HCT116 (cell line): Measurements from ENCODE around the gene EGFL6. TPM values are rescaled to one million over a fixed set of nuclear protein-coding genes. Genes with fewer than 3 reads are reported as not detected.

Source experiments
- ATAC-seq: fragments of 200-7000 bp; cut with Tn5 transposase; 2 replicates; pipeline ENCODE4 v1.9.1; 2020; ENCODE audit warnings: mild to moderate bottlenecking, moderate library complexity
- BruUV-seq: library from RNA; stranded (reverse); fragments of 400-500 nt; replicated peaks from 2 replicates; lab custom pipeline; 2021; lab: Mats Ljungman, UMichigan
- CTCF ChIA-PET: fragments of 300-600 bp; sonication (Branson Sonifier 250); formaldehyde crosslinking; loops from one replicate; lab custom pipeline; 2021; ENCODE audit warnings: antibody characterized with exemption; lab: Charles Lee
- POLR2A ChIA-PET: fragments of 300-600, 350-600 bp; sonication (Branson Sonifier 250); formaldehyde crosslinking; loops from one replicate; lab custom pipeline; 2021; ENCODE audit warnings: antibody characterized with exemption; lab: Charles Lee
- RAD21 ChIA-PET, 2 experiments: fragments of 300-600 bp; sonication (Branson Sonifier 250); formaldehyde crosslinking; loops; one replicate each; lab custom pipeline; 2023; ENCODE audit warnings: low total read pairs in 2 of 2; ENCODE audit not compliant: uncharacterized antibody in 2 of 2, unreplicated experiment in 2 of 2, low non-redundant PET in 1 of 2; lab: Charles Lee
- DNase-seq: peaks from one replicate; pipeline ENCODE4 v3.0.0-alpha.2; 2010; ENCODE audit warnings: low read depth, low spot score
- H2AFZ ChIP-seq: fragments of 200-600 bp; shearing (Covaris generic), sonication (generic); 2 replicates; pipeline ENCODE4 v1.6.1; 2017; ENCODE audit warnings: low read depth, mixed run types, mixed read lengths, antibody characterized with exemption, low read length; ENCODE audit not compliant: poor library complexity, severe bottlenecking
- H3K27ac ChIP-seq: 2 replicates; pipeline ENCODE4 v1.5.1; 2012; ENCODE audit warnings: low read depth, low read length
- H3K27me3 ChIP-seq: fragments of 200-600 bp; sonication (generic); 2 replicates; pipeline ENCODE4 v1.6.1; 2016; ENCODE audit warnings: mixed run types, low read length, mixed read lengths; ENCODE audit not compliant: insufficient read depth
- H3K36me3 ChIP-seq, 2 experiments: fragments of 200-500 bp in 1 of 2; fragments of 200-600 bp in 1 of 2; sonication (Bioruptor generic) in 1 of 2; sonication (generic) in 1 of 2; 2 replicates each; pipeline versions ENCODE4 v1.5.1 to v1.6.1; 2014 to 2016; ENCODE audit warnings: low read length in 2 of 2, inconsistent platforms in 1 of 2, mixed read lengths in 1 of 2, mixed run types in 1 of 2; ENCODE audit not compliant: insufficient read depth in 2 of 2, control insufficient read depth in 1 of 2
- H3K4me1 ChIP-seq, 2 experiments: fragments of 200-600 bp in 1 of 2; sonication (generic) in 1 of 2; 2 replicates each; pipeline versions ENCODE4 v1.5.1 to v1.6.1; 2012 to 2017; ENCODE audit warnings: low read length in 2 of 2, inconsistent platforms in 1 of 2, mild to moderate bottlenecking in 1 of 2, mixed read lengths in 1 of 2, mixed run types in 1 of 2, moderate library complexity in 1 of 2; ENCODE audit not compliant: insufficient read depth in 2 of 2, control insufficient read depth in 1 of 2
- H3K4me2 ChIP-seq: fragments of 200-600 bp; sonication (generic); 2 replicates; pipeline ENCODE4 v1.6.1; 2017; ENCODE audit warnings: mixed run types, low read length, mixed read lengths
- H3K4me3 ChIP-seq, 2 experiments: fragments of 200-600 bp in 1 of 2; sonication (generic) in 1 of 2; replicated peaks in 1 of 2; 2 replicates each; pipeline ENCODE4 v1.5.1; 2011 to 2016; ENCODE audit warnings: low read length in 2 of 2, control low read depth in 1 of 2, low read depth in 1 of 2, mild to moderate bottlenecking in 1 of 2, mixed read lengths in 1 of 2, mixed run types in 1 of 2
- H3K79me2 ChIP-seq: fragments of 200-600 bp; sonication (generic); 2 replicates; pipeline ENCODE4 v1.6.1; 2017; ENCODE audit warnings: mild to moderate bottlenecking, mixed run types, low read length, moderate library complexity, mixed read lengths; ENCODE audit not compliant: insufficient read depth
- H3K9ac ChIP-seq: fragments of 200-600 bp; sonication (generic); 2 replicates; pipeline ENCODE4 v1.6.1; 2016; ENCODE audit warnings: low read length, mixed read lengths
- H3K9me2 ChIP-seq: fragments of 200-600 bp; sonication (generic), shearing (Covaris generic); 2 replicates; pipeline ENCODE4 v1.6.1; 2017; ENCODE audit warnings: mixed run types, mild to moderate bottlenecking, moderate library complexity; ENCODE audit not compliant: insufficient read depth
- H3K9me3 ChIP-seq, 2 experiments: fragments of 200-500 bp in 1 of 2; fragments of 200-600 bp in 1 of 2; sonication (Bioruptor generic) in 1 of 2; sonication (generic) in 1 of 2; 2 replicates each; pipeline ENCODE4 v1.6.1; 2014 to 2017; ENCODE audit warnings: low read length in 2 of 2, mixed read lengths in 2 of 2, inconsistent platforms in 1 of 2, low read depth in 1 of 2, mild to moderate bottlenecking in 1 of 2, mixed run types in 1 of 2, moderate library complexity in 1 of 2; ENCODE audit not compliant: control insufficient read depth in 1 of 2, insufficient read depth in 1 of 2
- H4K20me1 ChIP-seq: fragments of 200-600 bp; sonication (generic), shearing (Covaris generic); 2 replicates; pipeline ENCODE4 v1.6.1; 2017; ENCODE audit warnings: mixed run types, mild to moderate bottlenecking, moderate library complexity; ENCODE audit not compliant: insufficient read depth
- CBX3 ChIP-seq: IDR thresholded peaks from 2 replicates; pipeline ENCODE4 v1.6.1; 2012; ENCODE audit warnings: low read depth
- EGR1 ChIP-seq: IDR thresholded peaks from 2 replicates; pipeline ENCODE4 v1.6.1; 2012; ENCODE audit warnings: low read depth
- FOSL1 ChIP-seq: IDR thresholded peaks from 2 replicates; pipeline ENCODE4 v1.6.1; 2012; ENCODE audit warnings: low read depth
- MAX ChIP-seq: IDR thresholded peaks from 2 replicates; pipeline ENCODE4 v1.6.1; 2012
- POLR2A ChIP-seq: IDR thresholded peaks from 2 replicates; pipeline ENCODE4 v1.7.0; 2011; ENCODE audit warnings: borderline replicate concordance; ENCODE audit not compliant: insufficient read depth, insufficient read length; ENCODE audit errors: extremely low read depth
- RAD21 ChIP-seq: IDR thresholded peaks from 2 replicates; pipeline ENCODE4 v1.6.1; 2012; ENCODE audit warnings: low read depth, mild to moderate bottlenecking
- SIN3A ChIP-seq: IDR thresholded peaks from 2 replicates; pipeline ENCODE4 v1.6.1; 2012; ENCODE audit warnings: low read depth
- SP1 ChIP-seq: IDR thresholded peaks from 2 replicates; pipeline ENCODE4 v1.6.1; 2012; ENCODE audit warnings: low read depth
- SRF ChIP-seq: IDR thresholded peaks from 2 replicates; pipeline ENCODE4 v1.6.1; 2012; ENCODE audit warnings: low read depth
- TCF7L2 ChIP-seq: IDR thresholded peaks from 2 replicates; pipeline ENCODE4 v1.7.0; 2011; ENCODE audit warnings: borderline replicate concordance, inconsistent platforms; ENCODE audit not compliant: insufficient read depth, insufficient read length; ENCODE audit errors: extremely low read depth
- YY1 ChIP-seq: IDR thresholded peaks from 2 replicates; pipeline ENCODE4 v1.6.1; 2011; ENCODE audit warnings: low read length, low read depth, moderate library complexity, mild to moderate bottlenecking; ENCODE audit not compliant: insufficient replicate concordance; ENCODE audit errors: extremely low read depth
- ZBTB33 ChIP-seq: IDR thresholded peaks from 2 replicates; pipeline ENCODE4 v1.6.1; 2011; ENCODE audit warnings: mild to moderate bottlenecking, low read length, moderate library complexity; ENCODE audit not compliant: insufficient replicate concordance; ENCODE audit errors: extremely low read depth
- ZFX ChIP-seq: fragments of 450-650 bp; IDR thresholded peaks from 2 replicates; pipeline ENCODE4 v1.6.1; 2017
- intact Hi-C: fragments of 100-400 bp; cut with micrococcal nuclease; formaldehyde crosslinking; loops from 2 replicates; pipeline ENCODE4 v1.10.0; 2022
- total RNA-seq: library from RNA; stranded (reverse); gene quantifications from one replicate; pipeline ENCODE4 v1.2.1, GENCODE V29; 2021; ENCODE audit not compliant: unreplicated experiment
- TF ChIP-seq, protein P1 (sequence below), 3 experiments: fragments of 200-600 bp in 1 of 3; sonication (generic) in 1 of 3; IDR thresholded peaks in 2 of 3; conservative IDR thresholded peaks in 1 of 3; 2 replicates each; pipeline ENCODE4 v1.5.1; 2012 to 2017; ENCODE audit warnings: low read depth in 2 of 3, low read length in 2 of 3, antibody characterized with exemption in 1 of 3, borderline replicate concordance in 1 of 3, control low read depth in 1 of 3, mild to moderate bottlenecking in 1 of 3, mixed read lengths in 1 of 3, mixed run types in 1 of 3, moderate library complexity in 1 of 3; ENCODE audit not compliant: insufficient read depth in 1 of 3

The EGFL6 gene
- total RNA-seq, 1 experiment from 2014 or later = not detected

DNA sequence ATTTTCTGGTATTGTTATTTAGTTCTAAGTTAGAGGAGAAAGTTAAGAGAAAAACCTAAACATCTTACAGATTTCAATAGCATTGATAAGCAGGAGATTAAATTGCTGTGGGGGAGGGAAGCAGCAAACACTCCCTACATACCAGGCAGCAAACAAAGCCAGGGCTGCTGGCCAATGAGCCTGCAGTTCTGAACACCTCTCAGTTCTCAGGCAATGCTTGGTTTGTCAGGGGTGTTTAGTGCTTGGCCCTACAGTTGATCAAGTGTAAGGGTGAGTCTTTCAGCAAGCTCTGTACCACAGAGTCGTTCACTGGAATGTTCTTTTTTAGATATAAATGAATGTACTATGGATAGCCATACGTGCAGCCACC, 38.6 kb downstream of the EGFL6 start:
- intact Hi-C loops = no loop called here
- Histone ChIP-seq H2AFZ (no peak overlapping the region), H3K4me3 (no peak overlapping the region), H3K9me2 (no peaks in the 10 kb centered on the region), H3K79me2 (no peaks in the 10 kb centered on the region), H3K36me3 (no peaks in the 10 kb centered on the region), H3K4me1 (no peaks in the 10 kb centered on the region), H3K27me3 (no peaks in the 10 kb centered on the region), H4K20me1 (no peaks in the 10 kb centered on the region), H3K27ac (no peak overlapping the region), H3K9me3 (no peaks in the 10 kb centered on the region), H3K4me2 (no peak overlapping the region), H3K9ac (no peak overlapping the region)
- TF ChIP-seq RAD21 (no peak), EGR1 (no peak), SIN3A (no peak), ZFX (no peak), ZBTB33 (no peak), YY1 (no peak), MAX (no peak), FOSL1 (no peak), CBX3 (no peak), SRF (no peak), TCF7L2 (no peak), SP1 (no peak), POLR2A (no peak)
- TF ChIP-seq, protein P1, sequence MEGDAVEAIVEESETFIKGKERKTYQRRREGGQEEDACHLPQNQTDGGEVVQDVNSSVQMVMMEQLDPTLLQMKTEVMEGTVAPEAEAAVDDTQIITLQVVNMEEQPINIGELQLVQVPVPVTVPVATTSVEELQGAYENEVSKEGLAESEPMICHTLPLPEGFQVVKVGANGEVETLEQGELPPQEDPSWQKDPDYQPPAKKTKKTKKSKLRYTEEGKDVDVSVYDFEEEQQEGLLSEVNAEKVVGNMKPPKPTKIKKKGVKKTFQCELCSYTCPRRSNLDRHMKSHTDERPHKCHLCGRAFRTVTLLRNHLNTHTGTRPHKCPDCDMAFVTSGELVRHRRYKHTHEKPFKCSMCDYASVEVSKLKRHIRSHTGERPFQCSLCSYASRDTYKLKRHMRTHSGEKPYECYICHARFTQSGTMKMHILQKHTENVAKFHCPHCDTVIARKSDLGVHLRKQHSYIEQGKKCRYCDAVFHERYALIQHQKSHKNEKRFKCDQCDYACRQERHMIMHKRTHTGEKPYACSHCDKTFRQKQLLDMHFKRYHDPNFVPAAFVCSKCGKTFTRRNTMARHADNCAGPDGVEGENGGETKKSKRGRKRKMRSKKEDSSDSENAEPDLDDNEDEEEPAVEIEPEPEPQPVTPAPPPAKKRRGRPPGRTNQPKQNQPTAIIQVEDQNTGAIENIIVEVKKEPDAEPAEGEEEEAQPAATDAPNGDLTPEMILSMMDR (IDR thresholded peaks at IDR 0.05 in 2 of 3, conservative IDR thresholded peaks at IDR 0.05 in 1 of 3; ENCODE audit: borderline replicate concordance in 1 of 3, insufficient read depth in 1 of 3, low read depth in 2 of 3, low read length in 2 of 3) = no peak
- ChIA-PET CTCF (no interaction called here), RAD21 (no interaction called here), POLR2A (no interaction called here)
- no TSS peak for BruUV-seq
- DNase-seq (no peak), ATAC-seq (no peak)
